Colon (tissue), 2 donors: ENCODE data around the gene OR10H5.
"Not testable (repeated sequence)": the region's sequence is repeated elsewhere in the genome, so short reads cannot be mapped to it uniquely, and the experiment has no call there.

ENCODE experiments used
- FAIRE-seq: peaks from 2 replicates; lab custom pipeline; 2012; peaks lifted over from hg19 to GRCh38; lab: Jason Lieb, UNC
- donor health status: control.
- donor health status: control.

The OR10H5 gene, protein sequence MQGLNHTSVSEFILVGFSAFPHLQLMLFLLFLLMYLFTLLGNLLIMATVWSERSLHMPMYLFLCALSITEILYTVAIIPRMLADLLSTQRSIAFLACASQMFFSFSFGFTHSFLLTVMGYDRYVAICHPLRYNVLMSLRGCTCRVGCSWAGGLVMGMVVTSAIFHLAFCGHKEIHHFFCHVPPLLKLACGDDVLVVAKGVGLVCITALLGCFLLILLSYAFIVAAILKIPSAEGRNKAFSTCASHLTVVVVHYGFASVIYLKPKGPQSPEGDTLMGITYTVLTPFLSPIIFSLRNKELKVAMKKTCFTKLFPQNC

DNA sequence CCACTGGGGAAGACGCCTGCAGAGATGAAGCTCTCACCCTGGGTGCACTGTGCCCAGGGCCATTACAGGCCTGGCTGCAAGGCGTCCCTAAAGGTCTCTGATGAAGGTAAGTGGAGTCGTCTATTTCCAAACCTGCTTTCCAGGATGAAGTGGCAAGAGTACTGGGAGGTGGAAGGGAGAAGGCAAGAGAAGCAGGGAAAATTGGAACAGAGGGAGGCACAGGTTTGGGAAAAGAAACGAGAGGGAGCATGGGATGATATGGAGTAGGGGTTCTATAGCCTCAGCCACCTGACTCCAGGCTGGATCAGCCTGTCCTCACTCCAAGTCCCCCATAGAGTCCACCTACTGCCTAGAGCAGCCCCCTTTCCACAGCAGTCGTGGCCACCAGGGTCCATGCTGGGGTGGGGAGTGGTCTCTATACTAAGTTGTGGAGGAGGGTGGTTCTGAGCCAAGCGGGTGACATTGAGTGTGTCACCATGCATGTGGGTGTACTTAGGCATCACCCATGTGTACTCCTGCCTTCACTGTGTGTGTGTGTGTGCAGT lies at the start of gene OR10H5:
Gene OR10H5 (plus strand): TSS at position 51 of the 545 bp plus-strand sequence. CDS start 6,388 bp downstream, outside the sequence.
- FAIRE-seq, result no peak

DNA sequence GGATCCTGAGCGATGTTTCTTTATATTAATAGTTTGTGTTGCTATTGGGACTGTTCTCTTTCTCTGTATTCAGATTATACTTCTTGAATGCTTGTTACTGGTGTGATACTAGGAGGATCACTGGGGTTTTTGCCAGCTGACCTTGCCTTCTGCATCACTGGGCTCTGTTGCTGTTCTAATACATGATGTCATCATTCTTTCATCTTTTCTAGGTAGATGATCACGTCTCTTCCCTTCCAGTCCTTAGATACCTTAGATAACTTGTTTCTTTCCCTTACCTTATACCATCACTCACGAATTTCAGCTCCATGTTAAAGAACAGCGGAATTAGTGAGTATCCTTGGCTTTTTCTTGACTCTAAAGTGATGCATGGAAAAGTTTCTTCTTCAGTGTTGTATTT lies 49.7 kb upstream of the OR10H5 start, which contains the start of gene OR10H3:
Gene OR10H3 (plus strand): TSS at position 264 of the 400 bp plus-strand sequence. CDS start 3,408 bp downstream, outside the sequence.
- no peak for FAIRE-seq

DNA sequence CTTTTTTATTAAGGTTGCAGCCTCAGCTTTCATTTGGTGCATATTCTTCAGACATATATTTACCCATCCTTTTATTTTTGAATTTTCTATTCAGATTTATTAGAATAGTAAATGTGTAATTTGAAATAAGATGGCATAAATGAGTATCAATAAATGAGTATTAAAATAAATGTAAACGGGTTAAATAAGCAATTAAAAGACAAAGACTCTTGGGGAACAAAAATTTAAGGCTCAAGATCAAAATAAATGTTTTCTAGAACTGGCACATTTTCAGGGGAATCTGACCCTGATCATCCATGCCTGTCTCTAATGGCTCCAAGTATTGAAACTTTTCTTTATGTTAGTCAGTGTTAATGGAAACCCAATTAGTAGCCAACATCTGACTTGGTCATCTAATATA lies 46.7 kb upstream of the OR10H5 start:
- no peak for FAIRE-seq

DNA sequence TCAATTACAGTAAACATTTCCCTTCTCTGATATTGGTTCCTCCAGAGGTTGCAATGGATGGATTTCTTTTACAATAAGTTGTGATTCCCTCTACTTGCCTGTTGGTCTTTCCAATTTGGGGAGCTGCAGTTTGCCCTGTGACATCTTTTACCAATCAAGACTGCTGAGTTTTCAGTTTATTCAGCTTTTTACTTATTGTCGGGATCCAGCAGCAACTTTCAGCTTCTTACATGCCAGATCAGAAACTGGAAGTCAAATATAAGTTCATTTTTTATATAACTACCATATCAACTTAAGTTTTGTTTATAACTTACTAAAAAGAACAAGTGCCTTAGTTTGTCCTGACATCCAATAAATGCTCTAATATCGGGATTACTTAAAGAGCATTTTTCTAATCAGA lies 39.2 kb upstream of the OR10H5 start:
- no peak for FAIRE-seq

DNA sequence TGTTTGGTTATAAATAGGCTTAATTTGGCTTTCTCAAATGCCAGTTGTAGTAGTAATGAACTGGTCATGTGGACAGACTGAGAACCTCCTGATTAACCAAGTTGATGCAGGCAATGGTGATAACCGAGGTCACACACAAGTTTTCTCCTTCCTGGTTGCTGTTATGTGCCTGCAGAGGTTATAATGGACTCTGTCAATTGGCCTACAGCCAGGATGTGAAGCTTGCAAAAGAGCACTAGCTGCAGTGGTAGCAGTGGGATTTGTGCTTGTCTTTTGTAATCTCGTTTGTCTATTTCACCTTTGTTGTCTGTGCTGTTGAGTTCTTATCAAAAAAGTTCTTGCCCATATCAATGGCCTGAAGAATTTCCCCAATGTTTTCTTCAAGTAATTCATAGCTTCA lies 29.1 kb upstream of the OR10H5 start:
- no peak for FAIRE-seq

DNA sequence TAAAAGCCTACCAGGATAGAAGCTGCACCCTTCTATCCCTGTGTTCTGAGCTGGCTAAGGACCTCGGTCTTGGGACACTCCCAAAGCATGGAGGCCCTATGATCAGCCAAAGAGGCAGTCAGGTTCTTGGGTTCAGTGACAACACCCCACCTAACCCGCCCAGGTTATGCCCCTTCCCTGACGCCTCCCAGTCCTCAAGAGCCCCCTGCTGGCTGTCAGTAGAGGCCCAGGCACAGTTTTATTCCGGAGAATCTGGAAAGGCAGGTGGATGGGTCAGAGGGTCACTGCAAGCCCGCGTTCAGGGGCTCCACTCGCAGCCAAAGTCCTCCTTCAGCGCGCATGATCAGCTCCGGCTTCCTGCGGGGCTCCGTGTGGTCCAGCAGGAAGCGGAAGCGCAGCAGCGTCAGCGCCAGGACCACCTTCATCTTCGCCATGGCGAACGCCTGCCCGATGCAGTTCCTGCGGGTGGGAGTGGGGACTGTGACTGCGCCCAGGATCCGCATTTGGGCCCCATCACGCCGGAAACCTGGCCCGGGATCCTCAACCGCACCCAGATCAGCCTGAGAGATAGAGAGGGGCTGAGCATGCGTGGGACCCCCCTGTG lies 27.4 kb upstream of the OR10H5 start:
- FAIRE-seq, result no peak

DNA sequence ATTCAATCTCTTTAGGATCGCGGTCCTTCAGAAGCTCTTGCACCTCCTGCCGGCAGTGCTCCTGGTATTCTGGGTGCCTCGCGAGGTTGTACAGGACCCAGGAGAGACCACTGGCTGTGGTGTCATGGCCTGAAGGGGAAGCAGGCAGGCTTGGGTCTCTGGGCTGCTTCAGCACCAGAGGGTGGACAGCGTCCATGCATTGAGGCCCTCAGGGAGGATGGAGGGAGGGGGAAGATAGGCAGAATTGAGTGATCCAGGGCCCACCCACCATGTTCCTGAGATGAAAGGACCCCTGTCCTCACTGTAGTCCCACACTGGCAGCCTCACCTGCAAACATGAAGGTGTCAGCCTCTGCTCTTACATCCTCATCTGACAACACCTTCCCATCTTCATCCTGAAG lies 17.9 kb upstream of the OR10H5 start:
- FAIRE-seq, result no peak

DNA sequence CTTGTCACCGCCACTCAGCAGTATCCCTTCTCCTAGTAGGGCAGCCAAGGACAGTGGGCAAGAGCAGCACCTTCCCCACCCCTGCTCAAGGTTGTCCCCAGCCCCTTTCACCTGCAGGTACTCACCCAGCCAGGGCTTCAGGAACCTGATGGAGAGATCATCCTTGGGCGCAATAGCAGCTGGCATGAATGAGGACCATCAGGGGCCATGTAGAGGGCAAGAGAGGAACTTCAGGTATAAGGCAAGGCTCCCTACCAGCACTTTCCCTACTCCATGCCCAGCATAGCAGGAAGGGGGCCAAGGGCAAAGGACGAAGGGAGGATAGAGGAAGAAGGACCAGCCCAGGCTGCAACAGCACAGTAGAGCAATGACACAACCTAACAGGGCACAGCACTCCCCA lies 13.3 kb upstream of the OR10H5 start:
- not testable (repeated sequence) for FAIRE-seq

DNA sequence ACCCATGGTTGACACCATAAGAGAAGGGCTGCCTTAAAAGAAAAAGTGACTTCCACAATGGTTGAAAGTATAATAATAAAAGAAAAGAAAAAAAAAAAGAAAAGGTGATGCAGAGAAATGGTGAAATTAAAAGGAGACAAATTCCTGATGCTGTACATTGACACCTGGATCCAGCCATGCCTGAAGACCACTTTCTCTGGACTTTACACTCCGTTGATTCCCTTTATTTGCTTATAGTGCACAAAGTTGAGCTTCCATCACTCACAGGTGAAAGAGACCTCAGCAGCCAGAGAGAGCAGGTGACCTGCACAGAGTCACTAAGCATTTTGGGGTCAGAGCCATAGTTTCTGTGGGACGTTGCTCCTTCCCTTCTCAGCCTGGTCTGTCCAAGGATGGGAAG lies 12.2 kb upstream of the OR10H5 start:
- no peak for FAIRE-seq

DNA sequence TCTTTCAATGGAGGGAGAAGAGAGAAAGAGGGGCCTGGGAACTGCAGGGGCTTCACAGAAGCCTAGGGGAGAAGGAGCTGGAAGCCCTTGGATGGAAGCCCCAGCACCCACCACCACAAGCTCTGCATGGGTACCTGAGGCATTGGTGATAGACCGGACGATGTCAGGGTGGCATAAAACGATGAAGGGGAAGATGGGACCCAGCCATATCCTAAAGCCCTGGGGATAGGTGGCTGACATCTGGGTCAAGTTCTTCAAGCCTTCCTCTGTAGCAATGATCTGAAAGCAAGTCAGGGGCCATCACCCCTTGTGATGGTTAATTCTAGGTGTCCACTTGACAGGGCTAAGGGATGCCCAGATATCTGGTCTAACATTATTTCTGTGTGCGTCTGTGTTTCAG lies 11.2 kb upstream of the OR10H5 start:
- FAIRE-seq, result no peak

DNA sequence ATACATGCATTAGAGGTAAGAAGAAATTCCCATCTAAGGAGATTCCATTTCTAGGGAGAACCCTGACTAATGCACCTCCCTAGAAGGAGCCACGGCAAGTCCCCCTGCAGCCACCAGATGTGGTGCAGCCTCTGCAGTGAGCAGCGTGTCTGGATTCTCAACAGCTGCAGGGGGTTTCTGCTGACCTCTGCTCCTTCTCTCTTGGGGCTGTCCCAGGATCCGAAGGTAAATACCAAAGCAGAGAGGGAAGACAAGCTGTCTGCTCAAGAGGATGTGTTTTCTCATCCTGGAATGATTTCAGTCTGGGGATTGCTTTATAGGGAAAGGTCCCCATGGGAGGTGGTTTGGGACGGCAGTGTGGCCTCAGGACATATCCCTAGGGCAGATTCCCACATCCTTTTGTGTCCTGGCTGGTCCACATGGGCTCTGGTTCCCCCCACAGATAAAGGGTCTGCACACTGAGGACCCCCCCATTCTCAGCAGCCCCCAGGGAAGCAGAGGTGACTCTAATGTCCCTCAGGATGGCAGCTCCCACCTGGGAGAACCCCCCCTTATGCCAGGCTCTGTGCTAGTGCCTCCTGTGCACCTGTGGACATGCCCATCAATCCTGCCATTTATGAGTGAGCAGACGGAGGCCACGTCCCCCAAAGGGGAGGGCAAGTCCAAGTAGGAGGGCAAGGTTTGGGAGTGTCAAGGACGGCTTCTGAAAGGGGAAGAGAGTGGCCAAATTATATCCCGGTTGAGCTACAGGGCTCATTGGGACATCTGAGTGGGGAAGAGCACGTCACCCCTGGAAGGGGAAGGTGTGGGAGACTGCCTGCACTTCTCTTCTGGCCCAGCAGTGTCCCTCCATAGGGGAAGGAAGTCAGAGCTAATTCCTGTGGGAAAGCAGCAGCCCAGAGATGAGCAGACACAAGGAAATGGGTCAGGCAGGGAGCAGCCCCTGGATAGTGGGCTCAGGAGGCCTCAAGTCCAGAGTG lies 10.2 kb upstream of the OR10H5 start:
- FAIRE-seq, result no peak

DNA sequence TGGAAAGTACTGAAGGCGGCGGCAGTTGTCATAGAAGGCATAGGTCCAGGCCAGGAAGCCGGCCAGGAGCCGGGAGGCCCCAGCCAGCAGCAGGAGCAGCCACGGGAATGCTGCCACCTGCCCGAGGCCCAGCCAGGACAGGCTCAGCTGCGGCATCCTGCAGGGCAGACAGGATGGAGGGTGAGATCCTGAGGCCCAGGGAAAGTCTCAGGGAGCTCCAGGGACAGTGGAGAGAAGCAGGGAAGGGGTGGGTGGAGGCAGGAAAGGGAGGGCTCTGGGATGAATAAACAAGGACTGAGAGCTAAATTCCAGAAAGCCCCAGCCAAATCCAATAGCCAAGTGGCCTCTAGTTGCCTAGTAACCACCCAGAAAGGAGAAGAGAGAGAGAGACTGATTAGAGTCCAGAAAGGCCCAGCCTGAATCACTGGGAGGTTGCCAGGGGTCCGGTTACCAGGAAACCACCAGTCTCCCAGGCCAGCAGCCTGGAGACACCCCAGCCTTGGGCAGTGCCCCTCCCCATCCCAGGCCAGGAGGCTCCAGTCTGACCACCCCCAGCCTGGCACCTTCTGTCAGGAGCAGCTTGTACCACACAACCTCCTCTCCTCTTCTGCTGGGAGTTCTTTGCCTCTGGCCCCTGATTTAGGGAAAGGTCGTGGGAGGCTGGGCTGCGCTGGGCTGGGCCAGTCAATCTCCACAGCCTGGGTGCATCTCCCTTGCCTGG lies 7.5 kb upstream of the OR10H5 start:
- no peak for FAIRE-seq

DNA sequence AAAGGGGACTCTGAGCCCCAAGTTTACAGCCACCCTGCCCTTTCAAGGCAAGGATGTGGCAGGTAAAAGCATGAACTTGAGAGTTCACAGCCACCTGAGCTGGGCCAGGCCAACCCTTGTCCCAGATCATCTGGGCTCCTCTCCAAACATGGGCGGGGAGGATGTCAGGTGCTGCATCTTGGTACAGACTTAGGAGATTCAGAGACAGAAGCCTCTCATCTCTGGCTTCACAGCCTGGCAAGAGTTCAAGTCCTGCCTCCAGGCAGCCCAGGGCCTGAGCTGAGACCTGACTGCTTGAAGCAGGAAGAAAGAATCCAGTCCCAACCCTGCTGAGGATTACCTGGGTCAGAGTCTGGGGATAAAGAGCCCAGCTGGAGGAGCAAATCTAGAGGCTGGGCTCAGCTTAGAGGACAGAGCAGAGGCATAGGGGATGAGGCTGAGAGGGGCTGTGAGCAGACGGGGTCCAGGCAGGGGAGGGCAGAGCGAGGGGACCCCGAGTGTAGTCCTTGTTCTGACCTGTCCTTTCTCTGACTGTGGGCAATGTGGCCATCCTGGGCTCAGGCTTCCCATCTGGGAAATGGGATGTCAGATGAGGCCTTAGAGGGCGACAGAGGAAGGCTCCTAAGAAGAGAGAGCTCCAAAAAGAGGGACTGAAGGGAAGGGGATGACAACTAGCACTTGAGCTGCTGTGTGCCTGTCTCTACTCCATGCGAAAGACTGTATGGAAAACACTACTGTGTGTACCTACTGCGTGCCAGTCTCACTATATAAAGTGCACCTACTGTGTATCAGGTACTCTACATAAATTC lies 6.6 kb upstream of the OR10H5 start:
- FAIRE-seq, result no peak

DNA sequence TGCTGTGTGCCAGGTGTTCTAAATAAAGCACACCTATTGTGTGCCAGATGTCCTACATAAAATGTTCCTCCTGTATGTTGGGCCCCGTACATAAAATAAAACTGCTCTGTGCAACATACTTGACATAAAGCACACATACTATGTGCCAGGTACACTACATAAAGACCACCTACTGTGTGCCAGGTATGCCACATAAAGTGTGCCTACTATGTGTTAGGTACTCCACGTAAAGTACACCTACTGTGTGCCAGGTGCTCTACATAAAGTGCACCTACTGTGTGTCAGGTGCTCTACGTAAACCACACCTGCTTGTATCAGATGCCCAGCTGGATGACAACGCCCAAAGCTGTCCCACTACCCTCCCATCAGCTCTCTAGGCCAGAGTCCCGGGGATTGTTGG lies 5.8 kb upstream of the OR10H5 start:
- no peak for FAIRE-seq

DNA sequence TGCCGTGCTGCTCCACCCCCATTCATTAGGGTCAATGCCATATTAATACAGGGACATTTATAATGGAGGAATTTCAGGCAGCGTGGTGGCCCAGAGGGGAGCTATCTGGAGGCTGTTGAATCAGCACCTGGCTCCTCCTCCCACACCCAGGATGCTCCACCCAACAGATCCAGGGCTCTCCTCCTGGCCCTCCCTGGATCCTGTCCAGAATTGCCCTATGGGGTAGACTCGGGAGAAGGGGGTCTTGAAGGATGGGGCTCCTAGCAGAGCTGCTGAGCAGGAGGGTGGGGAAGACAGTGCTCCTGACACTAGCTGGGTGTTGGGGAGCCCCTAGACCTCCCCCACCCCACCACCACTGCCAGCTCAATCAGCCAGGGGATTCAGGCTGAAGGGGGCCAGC lies 5.2 kb upstream of the OR10H5 start:
- no peak for FAIRE-seq

DNA sequence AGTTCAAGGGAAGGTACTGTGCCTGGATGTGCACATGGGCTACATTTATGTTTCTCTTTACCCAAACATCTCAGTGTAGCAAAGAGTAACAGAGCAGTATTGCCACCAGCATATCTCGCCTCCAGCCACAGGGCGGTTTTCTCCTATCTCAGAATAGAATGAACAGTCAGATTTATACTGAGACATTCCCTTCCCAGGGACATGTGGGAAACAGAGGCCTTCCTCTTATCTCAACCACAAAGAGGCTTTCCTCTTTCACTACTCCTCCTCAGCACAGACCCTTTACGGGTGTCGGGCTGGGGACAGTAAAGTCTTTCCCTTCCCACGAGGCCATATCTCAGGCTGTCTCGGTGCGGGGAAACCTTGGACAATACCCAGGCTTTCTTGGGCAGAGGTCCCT lies 4.6 kb upstream of the OR10H5 start:
- FAIRE-seq, result not testable (repeated sequence)

DNA sequence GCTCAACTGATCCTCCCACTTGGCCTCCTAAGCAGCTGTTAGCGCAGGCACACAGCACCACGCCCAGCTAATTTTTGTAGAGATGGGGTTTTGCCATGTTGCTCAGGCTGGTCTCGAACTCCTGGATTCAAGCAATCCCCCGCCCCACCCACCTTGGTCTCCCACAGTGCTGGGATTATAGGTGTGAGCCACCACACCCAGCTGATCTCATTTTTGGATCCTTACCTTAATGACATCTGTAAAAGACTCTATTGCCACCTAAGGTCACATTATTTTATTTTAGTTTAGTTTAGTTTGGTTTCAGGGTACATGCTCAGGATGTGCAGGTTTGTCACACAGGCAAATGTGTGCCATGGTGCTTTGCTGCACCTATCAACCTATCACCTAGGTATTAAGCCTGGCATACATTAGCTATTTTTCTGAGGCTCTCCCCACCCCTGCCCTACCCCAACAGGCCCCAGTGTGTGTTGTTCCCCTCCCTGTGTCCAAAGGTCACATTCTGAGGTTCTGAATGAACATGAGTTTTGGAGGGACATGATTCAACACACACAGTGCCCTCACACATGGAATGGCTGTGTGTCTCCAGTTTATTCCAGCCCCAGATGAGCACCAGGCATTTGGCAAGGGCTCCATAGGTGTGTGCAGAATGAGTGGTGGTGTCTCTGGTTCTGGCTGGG lies 1.3 kb downstream of the OR10H5 start:
- FAIRE-seq, result no peak

DNA sequence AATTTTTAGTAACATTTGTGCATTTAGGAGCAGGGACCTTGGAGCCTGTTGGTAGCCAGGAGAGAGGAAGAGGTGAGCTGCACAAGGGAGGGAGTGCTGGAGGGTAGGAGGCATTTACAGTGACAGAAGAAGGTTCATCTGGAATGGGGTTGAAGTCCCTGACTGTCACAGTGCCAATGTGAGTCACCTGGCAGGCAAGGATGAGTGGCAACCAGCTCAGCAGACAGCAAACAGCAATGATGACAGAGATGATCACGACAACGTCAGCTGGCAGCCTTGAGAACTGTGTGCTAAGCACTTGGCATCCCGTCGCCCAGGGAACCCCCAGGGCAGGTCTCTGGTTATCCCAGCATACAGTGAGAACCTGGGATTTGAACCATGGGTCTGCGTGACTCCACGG lies 2.6 kb downstream of the OR10H5 start:
- no peak for FAIRE-seq

DNA sequence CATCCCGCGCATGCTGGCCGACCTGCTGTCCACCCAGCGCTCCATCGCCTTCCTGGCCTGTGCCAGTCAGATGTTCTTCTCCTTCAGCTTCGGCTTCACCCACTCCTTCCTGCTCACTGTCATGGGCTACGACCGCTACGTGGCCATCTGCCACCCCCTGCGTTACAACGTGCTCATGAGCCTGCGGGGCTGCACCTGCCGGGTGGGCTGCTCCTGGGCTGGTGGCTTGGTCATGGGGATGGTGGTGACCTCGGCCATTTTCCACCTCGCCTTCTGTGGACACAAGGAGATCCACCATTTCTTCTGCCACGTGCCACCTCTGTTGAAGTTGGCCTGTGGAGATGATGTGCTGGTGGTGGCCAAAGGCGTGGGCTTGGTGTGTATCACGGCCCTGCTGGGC lies 6.8 kb downstream of the OR10H5 start:
- not testable (repeated sequence) for FAIRE-seq

DNA sequence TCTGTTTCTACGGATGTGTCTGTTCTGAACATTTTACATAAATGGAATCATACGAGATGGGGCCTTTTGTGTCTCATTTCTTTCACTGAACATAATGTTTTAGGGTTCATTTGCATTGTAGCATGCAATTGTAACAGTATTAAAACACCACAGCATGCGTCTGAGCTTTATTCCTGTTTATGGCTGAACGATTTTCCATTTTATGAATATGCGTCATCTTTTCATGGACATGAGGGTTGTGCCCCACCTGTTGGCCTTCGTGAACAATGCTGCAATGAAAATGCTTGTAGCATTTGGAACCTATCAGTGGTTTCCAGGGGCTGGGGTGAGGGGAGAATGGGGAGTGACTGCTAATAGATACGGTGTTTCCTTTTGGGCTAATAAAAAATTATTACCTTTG lies 22.9 kb downstream of the OR10H5 start:
- FAIRE-seq, result no peak
